GM23338 (cell line): ENCODE data around the gene FIP1L1.

Experiments used
- CREB1 ChIP-seq: fragments of 250-450 bp; sonication (Bioruptor Pico); IDR thresholded peaks from 2 replicates; pipeline ENCODE4 v1.5.0; 2020; ENCODE audit warnings: low read depth, mild to moderate bottlenecking, moderate library complexity
- EZH2 ChIP-seq: fragments of 200-600 bp; sonication (generic); IDR thresholded peaks from one replicate; pipeline ENCODE4 v1.8.0; 2017; ENCODE audit warnings: antibody characterized with exemption, mild to moderate bottlenecking, low read depth; ENCODE audit not compliant: unreplicated experiment
- EZH2phosphoT487 ChIP-seq: fragments of 200-600 bp; sonication (generic); IDR thresholded peaks from one replicate; pipeline ENCODE4 v1.8.1; 2018; ENCODE audit warnings: antibody characterized with exemption; ENCODE audit not compliant: unreplicated experiment
- JUNB ChIP-seq: IDR thresholded peaks from one replicate; pipeline ENCODE4 v1.6.1; 2016; ENCODE audit warnings: antibody characterized with exemption; ENCODE audit not compliant: unreplicated experiment
- POLR2AphosphoS5 ChIP-seq: IDR thresholded peaks from 2 replicates; pipeline ENCODE4 v1.6.1; 2016; ENCODE audit warnings: antibody characterized with exemption, low read depth
- REST ChIP-seq: IDR thresholded peaks from one replicate; pipeline ENCODE4 v1.6.1; 2018; ENCODE audit warnings: antibody characterized with exemption; ENCODE audit not compliant: unreplicated experiment
- ZNF114 ChIP-seq: fragments of 250-450 bp; sonication (Bioruptor Pico); IDR thresholded peaks from 2 replicates; pipeline ENCODE4 v1.5.0; 2020; ENCODE audit warnings: mild to moderate bottlenecking, moderate library complexity
- TF ChIP-seq, protein P1 (sequence below), 2 experiments: fragments of 200-600 bp in 1 of 2; sonication (generic) in 1 of 2; conservative IDR thresholded peaks; 2 replicates each; pipeline versions ENCODE4 v1.5.1 to v1.6.1; 2016 to 2017; ENCODE audit warnings: antibody characterized with exemption in 2 of 2, low read depth in 2 of 2, mild to moderate bottlenecking in 2 of 2, moderate library complexity in 1 of 2
- TF ChIP-seq, protein P2 (sequence below): fragments of 250-450 bp; sonication (Bioruptor Pico); IDR thresholded peaks from 2 replicates; pipeline ENCODE4 v1.5.0; 2020; ENCODE audit warnings: mild to moderate bottlenecking, moderate library complexity

GRCh38 chr4:53478671-53479456, 101.4 kb downstream of the FIP1L1 start:
- TF ChIP-seq, protein P1, sequence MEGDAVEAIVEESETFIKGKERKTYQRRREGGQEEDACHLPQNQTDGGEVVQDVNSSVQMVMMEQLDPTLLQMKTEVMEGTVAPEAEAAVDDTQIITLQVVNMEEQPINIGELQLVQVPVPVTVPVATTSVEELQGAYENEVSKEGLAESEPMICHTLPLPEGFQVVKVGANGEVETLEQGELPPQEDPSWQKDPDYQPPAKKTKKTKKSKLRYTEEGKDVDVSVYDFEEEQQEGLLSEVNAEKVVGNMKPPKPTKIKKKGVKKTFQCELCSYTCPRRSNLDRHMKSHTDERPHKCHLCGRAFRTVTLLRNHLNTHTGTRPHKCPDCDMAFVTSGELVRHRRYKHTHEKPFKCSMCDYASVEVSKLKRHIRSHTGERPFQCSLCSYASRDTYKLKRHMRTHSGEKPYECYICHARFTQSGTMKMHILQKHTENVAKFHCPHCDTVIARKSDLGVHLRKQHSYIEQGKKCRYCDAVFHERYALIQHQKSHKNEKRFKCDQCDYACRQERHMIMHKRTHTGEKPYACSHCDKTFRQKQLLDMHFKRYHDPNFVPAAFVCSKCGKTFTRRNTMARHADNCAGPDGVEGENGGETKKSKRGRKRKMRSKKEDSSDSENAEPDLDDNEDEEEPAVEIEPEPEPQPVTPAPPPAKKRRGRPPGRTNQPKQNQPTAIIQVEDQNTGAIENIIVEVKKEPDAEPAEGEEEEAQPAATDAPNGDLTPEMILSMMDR (conservative IDR thresholded peaks at IDR 0.05; ENCODE audit: low read depth in 2 of 2) = no peak
- no peak for TF ChIP-seq EZH2phosphoT487
- TF ChIP-seq POLR2AphosphoS5 = no peak
- no peak for TF ChIP-seq EZH2
- no peak for TF ChIP-seq REST
- TF ChIP-seq JUNB = no peak
- no peak for TF ChIP-seq CREB1
- TF ChIP-seq ZNF114 = no peak
- TF ChIP-seq, protein P2, sequence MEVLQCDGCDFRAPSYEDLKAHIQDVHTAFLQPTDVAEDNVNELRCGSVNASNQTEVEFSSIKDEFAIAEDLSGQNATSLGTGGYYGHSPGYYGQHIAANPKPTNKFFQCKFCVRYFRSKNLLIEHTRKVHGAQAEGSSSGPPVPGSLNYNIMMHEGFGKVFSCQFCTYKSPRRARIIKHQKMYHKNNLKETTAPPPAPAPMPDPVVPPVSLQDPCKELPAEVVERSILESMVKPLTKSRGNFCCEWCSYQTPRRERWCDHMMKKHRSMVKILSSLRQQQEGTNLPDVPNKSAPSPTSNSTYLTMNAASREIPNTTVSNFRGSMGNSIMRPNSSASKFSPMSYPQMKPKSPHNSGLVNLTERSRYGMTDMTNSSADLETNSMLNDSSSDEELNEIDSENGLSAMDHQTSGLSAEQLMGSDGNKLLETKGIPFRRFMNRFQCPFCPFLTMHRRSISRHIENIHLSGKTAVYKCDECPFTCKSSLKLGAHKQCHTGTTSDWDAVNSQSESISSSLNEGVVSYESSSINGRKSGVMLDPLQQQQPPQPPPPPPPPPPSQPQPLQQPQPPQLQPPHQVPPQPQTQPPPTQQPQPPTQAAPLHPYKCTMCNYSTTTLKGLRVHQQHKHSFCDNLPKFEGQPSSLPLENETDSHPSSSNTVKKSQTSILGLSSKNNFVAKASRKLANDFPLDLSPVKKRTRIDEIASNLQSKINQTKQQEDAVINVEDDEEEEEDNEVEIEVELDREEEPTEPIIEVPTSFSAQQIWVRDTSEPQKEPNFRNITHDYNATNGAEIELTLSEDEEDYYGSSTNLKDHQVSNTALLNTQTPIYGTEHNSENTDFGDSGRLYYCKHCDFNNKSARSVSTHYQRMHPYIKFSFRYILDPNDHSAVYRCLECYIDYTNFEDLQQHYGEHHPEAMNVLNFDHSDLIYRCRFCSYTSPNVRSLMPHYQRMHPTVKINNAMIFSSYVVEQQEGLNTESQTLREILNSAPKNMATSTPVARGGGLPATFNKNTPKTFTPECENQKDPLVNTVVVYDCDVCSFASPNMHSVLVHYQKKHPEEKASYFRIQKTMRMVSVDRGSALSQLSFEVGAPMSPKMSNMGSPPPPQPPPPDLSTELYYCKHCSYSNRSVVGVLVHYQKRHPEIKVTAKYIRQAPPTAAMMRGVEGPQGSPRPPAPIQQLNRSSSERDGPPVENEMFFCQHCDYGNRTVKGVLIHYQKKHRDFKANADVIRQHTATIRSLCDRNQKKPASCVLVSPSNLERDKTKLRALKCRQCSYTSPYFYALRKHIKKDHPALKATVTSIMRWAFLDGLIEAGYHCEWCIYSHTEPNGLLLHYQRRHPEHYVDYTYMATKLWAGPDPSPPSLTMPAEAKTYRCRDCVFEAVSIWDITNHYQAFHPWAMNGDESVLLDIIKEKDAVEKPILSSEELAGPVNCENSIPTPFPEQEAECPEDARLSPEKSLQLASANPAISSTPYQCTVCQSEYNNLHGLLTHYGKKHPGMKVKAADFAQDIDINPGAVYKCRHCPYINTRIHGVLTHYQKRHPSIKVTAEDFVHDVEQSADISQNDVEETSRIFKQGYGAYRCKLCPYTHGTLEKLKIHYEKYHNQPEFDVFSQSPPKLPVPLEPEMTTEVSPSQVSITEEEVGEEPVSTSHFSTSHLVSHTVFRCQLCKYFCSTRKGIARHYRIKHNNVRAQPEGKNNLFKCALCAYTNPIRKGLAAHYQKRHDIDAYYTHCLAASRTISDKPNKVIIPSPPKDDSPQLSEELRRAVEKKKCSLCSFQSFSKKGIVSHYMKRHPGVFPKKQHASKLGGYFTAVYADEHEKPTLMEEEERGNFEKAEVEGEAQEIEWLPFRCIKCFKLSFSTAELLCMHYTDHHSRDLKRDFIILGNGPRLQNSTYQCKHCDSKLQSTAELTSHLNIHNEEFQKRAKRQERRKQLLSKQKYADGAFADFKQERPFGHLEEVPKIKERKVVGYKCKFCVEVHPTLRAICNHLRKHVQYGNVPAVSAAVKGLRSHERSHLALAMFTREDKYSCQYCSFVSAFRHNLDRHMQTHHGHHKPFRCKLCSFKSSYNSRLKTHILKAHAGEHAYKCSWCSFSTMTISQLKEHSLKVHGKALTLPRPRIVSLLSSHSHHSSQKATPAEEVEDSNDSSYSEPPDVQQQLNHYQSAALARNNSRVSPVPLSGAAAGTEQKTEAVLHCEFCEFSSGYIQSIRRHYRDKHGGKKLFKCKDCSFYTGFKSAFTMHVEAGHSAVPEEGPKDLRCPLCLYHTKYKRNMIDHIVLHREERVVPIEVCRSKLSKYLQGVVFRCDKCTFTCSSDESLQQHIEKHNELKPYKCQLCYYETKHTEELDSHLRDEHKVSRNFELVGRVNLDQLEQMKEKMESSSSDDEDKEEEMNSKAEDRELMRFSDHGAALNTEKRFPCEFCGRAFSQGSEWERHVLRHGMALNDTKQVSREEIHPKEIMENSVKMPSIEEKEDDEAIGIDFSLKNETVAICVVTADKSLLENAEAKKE (CRISPR knock-in tag) = no peak
